Effector memory CD4-positive, alpha-beta T cell (primary cell): ENCODE data around the gene DHCR7.

Experiments
- DNase-seq, 3 donors: peaks; one replicate each; pipeline ENCODE4 v3.0.0-alpha.2; 2020
- H3K27ac ChIP-seq: 2 replicates; pipeline ENCODE4 v1.7.0; 2013; ENCODE audit warnings: mild to moderate bottlenecking, low read length, moderate library complexity; ENCODE audit not compliant: insufficient read depth, poor library complexity, severe bottlenecking
- H3K27me3 ChIP-seq: replicated peaks from 2 replicates; pipeline ENCODE4 v1.7.0; 2013; ENCODE audit warnings: mild to moderate bottlenecking, low read length; ENCODE audit not compliant: insufficient read depth, control insufficient read depth, poor library complexity, severe bottlenecking
- H3K36me3 ChIP-seq: 2 replicates; pipeline ENCODE4 v1.7.0; 2013; ENCODE audit warnings: mild to moderate bottlenecking, low read length, moderate library complexity; ENCODE audit not compliant: control insufficient read depth, insufficient read depth
- H3K4me1 ChIP-seq: 2 replicates; pipeline ENCODE4 v1.7.0; 2013; ENCODE audit warnings: low read length, mild to moderate bottlenecking; ENCODE audit not compliant: control insufficient read depth, insufficient read depth, poor library complexity, severe bottlenecking
- H3K4me3 ChIP-seq: 2 replicates; pipeline ENCODE4 v1.7.0; 2013; ENCODE audit warnings: low read length, low read depth, mild to moderate bottlenecking; ENCODE audit not compliant: insufficient read depth, poor library complexity, severe bottlenecking
- H3K9me3 ChIP-seq: 2 replicates; pipeline ENCODE4 v1.7.0; 2013; ENCODE audit warnings: mild to moderate bottlenecking, low read length, moderate library complexity; ENCODE audit not compliant: control insufficient read depth

Gene DHCR7

GRCh38 chr11:71397331-71397860 lies 50.8 kb downstream of the DHCR7 start:
- no peaks in the 10 kb centered on the region for H3K9me3 ChIP-seq
- no peaks in the 10 kb centered on the region for H3K4me1 ChIP-seq
- H3K27me3 ChIP-seq = no peaks in the 10 kb centered on the region
- H3K27ac ChIP-seq = no peak overlapping the region
- DNase-seq = no peak
- H3K36me3 ChIP-seq = no peaks in the 10 kb centered on the region
- H3K4me3 ChIP-seq = no peak overlapping the region

GRCh38 chr11:71396548-71397123 lies 51.6 kb downstream of the DHCR7 start:
- no peak for DNase-seq
- no peak overlapping the region for H3K27ac ChIP-seq
- H3K4me3 ChIP-seq = no peak overlapping the region
- H3K4me1 ChIP-seq = no peaks in the 10 kb centered on the region
- no peaks in the 10 kb centered on the region for H3K27me3 ChIP-seq
- H3K36me3 ChIP-seq = no peaks in the 10 kb centered on the region
- H3K9me3 ChIP-seq = no peaks in the 10 kb centered on the region

- Histone ChIP-seq H3K27ac (no peak overlapping the region), H3K9me3 (no peaks in the 10 kb centered on the region), H3K4me3 (no peak overlapping the region), H3K27me3 (no peaks in the 10 kb centered on the region), H3K36me3 (no peaks in the 10 kb centered on the region), H3K4me1 (no peaks in the 10 kb centered on the region)
- DNase-seq = no peak
Measured at GRCh38 chr11:71395774-71396173, 52.4 kb downstream of the DHCR7 start.

DNA sequence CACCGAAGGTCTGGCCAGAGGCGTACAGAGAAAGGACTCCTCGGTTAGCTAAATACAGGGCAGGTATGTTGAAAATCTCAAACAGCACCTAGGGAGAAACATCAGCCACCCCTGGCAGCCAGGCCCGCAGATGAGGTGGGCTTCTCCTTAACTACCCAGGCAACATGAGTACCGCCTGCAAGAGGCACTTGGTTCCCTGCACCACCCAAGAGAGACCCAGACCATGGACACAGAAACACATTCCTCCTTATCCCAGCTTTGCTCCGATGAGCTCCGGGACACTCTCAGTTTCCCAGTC lies 53.0 kb downstream of the DHCR7 start:
- H3K36me3 ChIP-seq = no peaks in the 10 kb centered on the region
- H3K27me3 ChIP-seq = no peaks in the 10 kb centered on the region
- no peak overlapping the region for H3K4me3 ChIP-seq
- DNase-seq = no peak
- H3K4me1 ChIP-seq = no peaks in the 10 kb centered on the region
- no peak overlapping the region for H3K27ac ChIP-seq
- no peaks in the 10 kb centered on the region for H3K9me3 ChIP-seq

GRCh38 chr11:71393283-71393682 lies 54.9 kb downstream of the DHCR7 start:
- H3K4me3 ChIP-seq = no peak overlapping the region
- no peaks in the 10 kb centered on the region for H3K9me3 ChIP-seq
- H3K36me3 ChIP-seq = no peaks in the 10 kb centered on the region
- H3K27me3 ChIP-seq = no peaks in the 10 kb centered on the region
- H3K4me1 ChIP-seq = no peaks in the 10 kb centered on the region
- H3K27ac ChIP-seq = no peak overlapping the region
- DNase-seq = no peak

DNA sequence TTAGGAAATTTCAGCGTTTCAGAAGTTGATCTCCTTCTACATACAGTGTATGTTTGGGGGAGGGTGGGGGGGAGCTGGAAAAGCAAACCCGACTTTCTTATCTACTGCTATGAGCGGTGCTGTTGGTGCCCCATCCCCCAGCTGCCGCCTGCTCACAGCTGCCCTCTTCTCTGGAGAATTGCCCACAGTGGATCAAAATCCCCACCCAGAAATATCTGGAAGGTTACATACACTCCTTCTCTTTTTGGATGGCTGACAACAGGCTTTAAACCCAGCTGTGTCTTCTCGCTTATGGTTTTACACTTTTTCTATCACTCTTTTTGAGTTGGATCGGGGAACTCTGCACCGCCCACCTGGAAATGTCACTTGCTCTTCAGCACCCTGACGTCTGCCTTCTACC lies 56.4 kb downstream of the DHCR7 start:
- no peak for DNase-seq
- H3K36me3 ChIP-seq = no peaks in the 10 kb centered on the region
- no peaks in the 10 kb centered on the region for H3K9me3 ChIP-seq
- no peak overlapping the region for H3K27ac ChIP-seq
- no peaks in the 10 kb centered on the region for H3K4me1 ChIP-seq
- H3K4me3 ChIP-seq = no peak overlapping the region
- no peaks in the 10 kb centered on the region for H3K27me3 ChIP-seq

DNA sequence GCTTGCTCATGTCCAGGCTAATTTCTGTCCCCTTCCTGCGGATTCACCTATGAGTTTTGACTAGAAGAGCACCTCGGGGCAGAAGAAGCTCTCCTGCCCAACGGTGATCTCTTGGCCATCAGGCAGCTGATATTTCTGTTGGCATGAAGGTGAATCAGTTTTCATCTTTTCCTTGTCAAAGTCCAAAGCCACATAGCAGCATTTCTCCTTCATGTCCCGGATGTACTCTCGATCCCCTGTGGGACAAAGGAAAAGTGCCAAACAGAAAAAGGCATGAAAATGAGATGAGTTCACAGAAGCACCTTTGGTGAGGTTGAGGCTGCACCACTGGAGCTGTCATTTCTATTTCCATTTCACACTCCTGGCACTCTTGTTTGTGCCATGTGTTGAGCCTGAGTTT lies 56.8 kb downstream of the DHCR7 start:
- Histone ChIP-seq H3K27me3 (no peaks in the 10 kb centered on the region), H3K4me3 (no peak overlapping the region), H3K9me3 (no peaks in the 10 kb centered on the region), H3K27ac (no peak overlapping the region), H3K4me1 (no peaks in the 10 kb centered on the region), H3K36me3 (no peaks in the 10 kb centered on the region)
- no peak for DNase-seq

- no peaks in the 10 kb centered on the region for H3K36me3 ChIP-seq
- DNase-seq = no peak
- H3K27ac ChIP-seq = no peak overlapping the region
- H3K4me3 ChIP-seq = no peak overlapping the region
- no peaks in the 10 kb centered on the region for H3K9me3 ChIP-seq
- H3K4me1 ChIP-seq = no peaks in the 10 kb centered on the region
- no peaks in the 10 kb centered on the region for H3K27me3 ChIP-seq
Measured at GRCh38 chr11:71388637-71389235, 59.5 kb downstream of the DHCR7 start.

- no peaks in the 10 kb centered on the region for H3K36me3 ChIP-seq
- H3K27me3 ChIP-seq = no peaks in the 10 kb centered on the region
- no peaks in the 10 kb centered on the region for H3K4me1 ChIP-seq
- DNase-seq = no peak
- H3K9me3 ChIP-seq = no peaks in the 10 kb centered on the region
- no peak overlapping the region for H3K4me3 ChIP-seq
- no peak overlapping the region for H3K27ac ChIP-seq
Measured at GRCh38 chr11:71387784-71388636, 60.2 kb downstream of the DHCR7 start.

DNA sequence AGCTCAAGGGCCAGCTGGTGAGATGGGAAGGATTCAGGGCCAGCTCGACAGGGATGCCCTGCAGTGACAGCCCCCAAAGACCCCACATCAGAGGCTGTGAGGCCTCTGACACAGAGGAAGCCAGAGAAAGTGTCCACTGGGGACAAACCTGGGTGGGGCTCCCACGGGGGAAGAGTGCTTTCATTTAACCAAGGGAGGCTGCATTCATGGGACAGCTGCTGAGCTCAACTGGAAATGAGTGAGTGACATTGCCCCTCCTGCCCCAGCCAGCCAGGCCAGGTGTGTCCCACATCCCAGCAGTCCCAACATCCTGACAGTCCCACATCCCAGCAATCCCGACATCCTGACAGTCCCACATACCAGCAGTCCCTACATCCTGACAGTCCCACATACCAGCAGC lies 61.0 kb downstream of the DHCR7 start:
- no peak overlapping the region for H3K27ac ChIP-seq
- no peak for DNase-seq
- H3K36me3 ChIP-seq = no peaks in the 10 kb centered on the region
- H3K4me3 ChIP-seq = no peak overlapping the region
- H3K27me3 ChIP-seq = no peaks in the 10 kb centered on the region
- H3K9me3 ChIP-seq = no peaks in the 10 kb centered on the region
- no peaks in the 10 kb centered on the region for H3K4me1 ChIP-seq
